HG02642 (cell line): ENCODE results near the gene CDKN1A.
"Not testable (repeated sequence)": the region's sequence is repeated elsewhere in the genome, so short reads cannot be mapped to it uniquely, and the experiment has no call there.

ENCODE experiments used
- ATAC-seq: cut with Tn5 transposase; IDR thresholded peaks from one replicate; pipeline ENCODE4 v1.9.1; 2021; ENCODE audit warnings: mild to moderate bottlenecking; ENCODE audit not compliant: unreplicated experiment, poor library complexity

Gene CDKN1A

DNA sequence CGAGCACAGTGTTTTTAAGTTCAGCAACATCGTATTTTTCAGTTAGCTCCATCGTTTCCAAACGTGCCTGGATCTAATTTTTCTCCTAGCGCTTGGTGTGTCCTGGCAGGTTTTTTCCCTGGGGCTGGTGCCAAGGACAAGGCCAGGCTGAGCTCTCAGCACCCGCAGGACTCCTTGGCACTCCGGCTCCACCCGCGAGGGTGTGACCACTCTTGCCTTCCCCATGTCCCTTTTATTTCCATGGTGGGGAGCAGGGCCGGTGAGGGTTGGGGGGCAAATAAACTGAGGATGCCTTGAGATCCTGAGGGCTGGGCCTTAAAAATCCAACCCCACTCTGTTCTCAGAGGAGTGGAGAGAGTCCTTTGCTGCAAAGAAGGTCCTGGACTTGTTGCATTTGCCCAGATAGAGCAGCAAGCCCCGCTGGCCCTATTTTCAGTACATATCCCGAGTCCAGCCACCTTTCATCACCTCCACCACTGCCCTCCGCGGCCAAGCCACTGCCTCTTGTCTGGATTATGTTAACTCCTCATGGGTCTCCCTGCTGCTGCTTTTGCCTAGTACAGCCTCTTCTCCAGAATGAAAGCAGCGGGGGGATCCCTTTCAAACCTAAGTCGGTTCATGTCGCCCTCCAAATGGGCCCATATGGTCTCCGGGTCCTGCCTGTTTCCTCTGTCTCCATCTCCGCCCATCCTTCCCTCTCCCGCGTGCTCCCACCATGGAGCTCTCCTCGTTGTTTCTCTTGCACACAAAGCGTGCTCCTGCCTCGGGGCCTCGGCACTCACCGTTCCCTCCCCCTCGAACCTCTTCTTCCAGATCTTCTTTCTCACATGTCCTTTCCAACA lies 14.6 kb downstream of the CDKN1A start:
- no peak for ATAC-seq

- ATAC-seq, result no peak
Measured at GRCh38 chr6:36694616-36695015, 16.1 kb downstream of the CDKN1A start.

GRCh38 chr6:36695414-36695813 lies 16.9 kb downstream of the CDKN1A start:
- no peak for ATAC-seq

DNA sequence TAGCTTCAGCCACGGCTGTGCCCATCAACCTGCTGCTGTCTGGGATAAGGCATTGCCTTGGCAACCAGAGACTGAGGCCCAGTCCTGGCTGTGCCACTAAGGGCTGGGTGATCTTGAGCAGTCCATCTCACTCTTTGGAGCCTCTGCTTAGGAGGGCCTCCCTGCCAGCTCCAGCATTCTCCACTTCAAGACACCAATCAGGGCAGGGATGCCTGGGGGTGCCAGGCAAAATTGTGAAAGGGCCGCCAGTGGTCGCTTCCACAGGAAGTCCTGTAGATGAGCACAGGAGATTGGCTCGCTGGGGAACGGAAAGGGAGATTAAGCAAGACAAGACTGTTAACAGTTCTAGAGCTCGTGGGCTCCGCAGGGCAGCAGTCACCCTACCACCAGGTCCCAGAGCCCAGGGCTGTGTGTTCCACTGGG lies 19.0 kb downstream of the CDKN1A start, which contains the start of gene RAB44:
TSS of gene RAB44 (plus strand) at position 346 of the 423 bp plus-strand sequence. CDS start 6,410 bp downstream, outside the sequence.
- ATAC-seq, result no peak

DNA sequence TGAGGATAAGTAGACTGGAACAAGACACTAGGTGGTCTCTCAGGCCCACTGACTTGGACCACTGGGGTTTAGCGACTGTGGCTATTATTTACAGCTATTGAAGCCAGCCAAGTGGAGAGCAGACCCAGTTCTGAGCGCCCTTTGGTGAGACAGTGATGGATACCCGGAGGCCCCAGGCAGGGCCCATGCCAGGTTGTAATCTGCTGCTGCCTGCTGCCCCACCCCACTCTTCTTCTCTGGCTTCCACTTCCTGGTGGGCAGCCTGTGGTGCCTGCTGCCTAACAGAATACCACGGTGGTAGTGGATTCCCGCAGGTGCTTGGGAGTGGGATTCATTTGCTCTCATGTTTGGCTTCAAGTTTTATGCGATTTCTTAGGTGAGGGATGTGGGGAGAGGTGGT lies 19.7 kb downstream of the CDKN1A start:
- ATAC-seq, result no peak

GRCh38 chr6:36698871-36699271 lies 20.4 kb downstream of the CDKN1A start:
- ATAC-seq, result no peak

GRCh38 chr6:36699348-36699747 lies 20.8 kb downstream of the CDKN1A start:
- no peak for ATAC-seq

- ATAC-seq, result no peak
Measured at GRCh38 chr6:36700071-36700812, 21.7 kb downstream of the CDKN1A start.

DNA sequence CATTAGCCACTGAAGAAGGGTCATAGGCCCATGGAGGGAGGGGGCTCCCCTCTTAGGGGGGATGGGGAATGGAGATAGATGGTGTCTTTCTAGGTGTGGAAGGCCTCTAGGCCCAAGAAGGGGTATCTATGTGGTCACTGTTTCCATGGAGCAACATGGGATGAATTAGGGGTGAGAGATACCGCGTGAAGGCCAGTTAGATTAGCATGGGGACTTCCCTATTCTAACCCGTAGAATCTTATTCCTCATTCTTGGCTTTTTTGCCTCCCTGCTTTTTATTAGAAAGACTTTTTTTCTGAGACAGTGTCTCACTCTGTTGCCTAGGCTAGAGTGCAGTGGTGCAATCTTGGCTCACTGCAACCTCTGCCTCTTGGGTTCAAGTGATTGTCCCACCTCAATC lies 22.3 kb downstream of the CDKN1A start:
- ATAC-seq, result no peak

DNA sequence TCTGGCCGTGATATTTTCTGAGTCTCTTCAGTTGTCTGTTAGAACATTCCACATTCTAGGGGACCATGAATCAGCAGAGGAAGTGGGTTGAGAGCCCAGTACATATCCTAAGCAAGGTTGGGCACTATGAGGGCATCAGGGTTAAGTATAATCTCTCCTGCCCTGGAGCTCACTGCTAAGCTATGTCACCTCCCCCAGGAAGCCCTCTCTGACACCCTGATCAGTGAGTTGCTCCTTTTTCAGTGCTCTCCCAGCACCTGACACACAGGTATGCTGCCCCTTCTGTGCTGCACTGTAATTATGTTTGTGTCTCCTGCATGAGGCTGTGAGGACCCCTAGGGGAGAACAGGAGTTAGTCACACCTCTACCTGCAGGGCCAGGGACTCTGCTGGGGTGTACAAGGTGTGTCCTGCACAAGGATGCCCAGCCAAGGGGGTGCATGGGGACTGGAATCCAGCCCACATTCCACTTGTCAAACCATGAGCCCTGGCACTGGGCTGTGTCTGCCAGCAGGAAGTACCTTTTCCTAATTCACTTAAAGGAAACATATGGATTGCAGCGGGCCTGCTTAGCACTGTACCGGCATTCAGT lies 23.0 kb downstream of the CDKN1A start:
- no peak for ATAC-seq

GRCh38 chr6:36702656-36703055 lies 24.1 kb downstream of the CDKN1A start:
- ATAC-seq, result no peak

GRCh38 chr6:36703081-36703606 lies 24.6 kb downstream of the CDKN1A start:
- no peak for ATAC-seq

DNA sequence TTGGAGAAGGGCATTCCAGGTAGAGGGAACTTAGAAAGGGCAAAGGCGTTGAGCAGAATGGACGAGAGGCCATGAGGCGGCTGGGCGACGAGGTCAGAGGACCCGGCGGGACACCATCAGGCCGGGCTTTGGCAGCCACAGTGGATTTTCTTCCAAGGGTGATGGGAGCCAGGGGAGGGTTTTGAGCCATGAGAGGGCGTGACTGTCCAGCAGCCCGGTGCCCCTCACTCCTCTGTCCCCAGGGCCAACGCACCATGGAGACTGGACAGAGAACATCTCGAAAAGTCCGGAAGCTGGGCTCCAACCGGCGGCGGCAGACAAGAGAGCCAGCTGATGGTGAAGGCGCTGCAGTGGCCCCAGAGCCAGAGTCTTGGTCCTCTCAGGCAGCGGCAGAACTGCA lies 25.5 kb downstream of the CDKN1A start:
- ATAC-seq, result no peak

- ATAC-seq, result not testable (repeated sequence)
Measured at GRCh38 chr6:36704961-36705577, 26.6 kb downstream of the CDKN1A start.

DNA sequence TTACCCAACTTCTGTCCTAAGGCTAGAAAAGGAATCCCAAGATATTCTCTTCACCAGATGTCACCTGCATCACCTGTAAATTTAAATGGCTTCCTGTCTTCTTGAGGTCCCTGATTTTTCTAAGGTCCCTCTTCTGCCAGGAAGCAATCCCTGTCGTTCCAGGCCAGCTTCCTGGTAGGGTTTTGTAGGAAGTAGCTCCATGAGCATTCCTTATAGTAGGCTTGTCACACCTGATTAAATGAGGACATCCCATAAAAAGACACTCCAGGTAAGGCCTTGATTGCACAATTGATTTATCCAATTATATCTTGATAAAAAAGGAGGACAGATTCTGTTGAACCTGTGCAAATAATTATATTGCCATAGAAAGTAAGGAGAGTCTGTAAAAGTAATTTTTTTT lies 27.8 kb downstream of the CDKN1A start:
- ATAC-seq, result no peak

DNA sequence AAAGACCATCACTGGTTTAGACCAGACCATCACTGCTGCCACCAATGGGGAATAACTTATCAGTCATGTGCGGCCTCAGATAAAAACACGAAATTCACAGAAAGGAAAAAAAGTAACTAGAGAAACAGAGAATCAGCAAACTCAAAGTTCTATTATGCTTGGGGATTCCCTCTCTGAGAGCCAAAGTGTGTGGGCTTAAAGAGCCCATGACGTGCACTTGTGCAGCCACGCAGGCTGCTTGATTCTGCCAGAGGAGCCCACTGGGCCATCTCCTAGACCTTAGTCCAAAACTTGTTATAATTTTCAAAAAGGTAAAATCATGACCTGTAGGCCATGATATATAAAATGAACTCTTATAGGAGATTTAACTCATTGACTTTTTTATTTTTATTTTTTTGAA lies 34.3 kb downstream of the CDKN1A start:
- no peak for ATAC-seq

GRCh38 chr6:36713846-36714245 lies 35.3 kb downstream of the CDKN1A start:
- ATAC-seq, result no peak

DNA sequence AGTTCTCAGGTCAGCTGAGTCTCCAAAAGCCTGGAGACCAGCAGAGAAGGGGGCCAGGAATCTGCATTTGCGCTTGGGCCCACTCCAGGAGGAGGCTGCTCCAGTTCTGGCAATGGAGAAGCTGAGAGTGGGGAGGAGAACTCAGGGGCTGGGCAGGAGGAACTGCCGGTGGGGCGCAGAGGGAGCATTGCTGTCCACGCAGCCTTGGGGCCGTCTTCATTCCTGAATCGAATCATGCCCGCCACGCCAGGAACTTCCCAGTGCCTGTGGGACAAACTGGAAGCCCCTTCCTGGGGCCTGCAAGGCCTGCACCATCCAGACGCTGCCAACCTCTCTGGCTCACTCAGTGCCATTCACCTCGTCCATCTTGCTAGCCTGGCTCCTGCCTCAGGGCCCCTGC lies 36.0 kb downstream of the CDKN1A start:
- ATAC-seq, result no peak

- ATAC-seq, result no peak
Measured at GRCh38 chr6:36715469-36715868, 37.0 kb downstream of the CDKN1A start.

DNA sequence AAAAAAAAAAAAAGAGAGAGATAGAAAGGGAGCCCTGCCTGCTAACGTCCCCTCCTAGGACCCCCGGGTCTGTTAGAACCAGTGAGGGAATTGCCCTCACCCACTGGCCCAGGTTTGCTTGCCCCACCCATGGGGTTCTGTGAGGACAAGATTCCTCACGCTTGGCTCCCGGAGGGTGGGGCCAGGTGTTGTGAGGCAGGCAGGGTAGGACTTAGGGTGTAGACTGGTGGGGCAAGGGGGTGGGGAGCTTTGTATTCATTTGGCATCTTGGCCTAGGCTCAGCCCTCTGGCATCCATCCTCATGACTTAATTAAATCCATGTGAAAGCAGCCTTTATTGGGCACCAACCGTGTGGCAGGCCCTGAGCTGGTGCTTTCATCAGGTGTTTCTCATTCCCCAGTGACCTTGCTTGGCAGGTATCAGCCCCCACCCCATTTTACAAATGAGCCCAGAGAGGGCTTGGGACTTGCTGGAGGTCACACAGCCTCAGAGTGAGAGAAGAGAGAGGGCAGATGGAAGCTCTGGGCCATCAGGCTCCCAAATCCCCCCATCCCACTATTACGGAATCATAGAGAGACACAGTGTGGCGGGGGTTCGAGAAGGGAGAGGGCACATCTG lies 38.1 kb downstream of the CDKN1A start:
- ATAC-seq, result no peak
